GM19467 (cell line): Measurements from ENCODE around the gene UQCR10.
A peak's percentile ranks its signal among the peaks of the same experiment; 100 is the strongest.

Experiments used
- ATAC-seq: cut with Tn5 transposase; IDR thresholded peaks from one replicate; pipeline ENCODE4 v1.9.1; 2021; ENCODE audit warnings: mild to moderate bottlenecking, moderate library complexity; ENCODE audit not compliant: unreplicated experiment

Gene UQCR10

DNA sequence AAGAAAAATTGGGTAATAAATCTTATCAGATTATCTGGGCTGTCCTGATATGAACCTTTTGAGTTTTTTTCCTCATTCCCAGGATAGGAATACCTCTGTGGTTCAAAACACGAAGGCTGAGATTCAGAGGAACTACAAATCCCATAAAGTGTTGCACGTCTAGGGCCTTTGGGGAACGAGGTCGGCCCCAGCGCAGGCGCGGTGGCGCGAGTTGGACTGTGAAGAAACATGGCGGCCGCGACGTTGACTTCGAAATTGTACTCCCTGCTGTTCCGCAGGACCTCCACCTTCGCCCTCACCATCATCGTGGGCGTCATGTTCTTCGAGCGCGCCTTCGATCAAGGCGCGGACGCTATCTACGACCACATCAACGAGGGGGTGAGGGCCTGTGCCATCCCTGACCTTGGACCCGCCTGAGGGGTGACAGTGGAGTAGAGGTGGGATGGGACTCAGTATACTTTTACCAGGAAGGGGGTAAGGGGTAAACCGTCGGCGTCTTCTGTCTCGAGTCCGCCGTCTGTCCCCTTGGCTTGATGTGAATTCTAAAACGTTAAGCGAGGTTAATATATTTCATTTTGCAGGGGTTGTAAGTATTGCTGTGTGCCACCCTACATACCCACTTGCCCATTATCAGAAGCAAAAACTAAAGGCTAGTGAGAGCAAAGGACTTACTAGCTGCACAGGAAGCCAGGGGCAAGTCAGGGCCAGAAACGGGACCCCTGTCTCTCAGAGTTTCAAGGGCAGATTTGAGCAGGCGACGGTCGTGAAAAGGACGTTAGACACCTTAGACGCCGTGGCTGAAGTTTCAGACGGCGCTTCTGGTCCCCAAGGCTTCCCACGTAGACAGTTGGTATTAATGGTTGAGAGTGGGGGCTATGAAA, at the start of gene UQCR10:
UQCR10 (plus strand) TSS at position 199 of the 881 bp plus-strand sequence; CDS start at position 229, 30 bp downstream.
- ATAC-seq: peak; percentile 58

DNA sequence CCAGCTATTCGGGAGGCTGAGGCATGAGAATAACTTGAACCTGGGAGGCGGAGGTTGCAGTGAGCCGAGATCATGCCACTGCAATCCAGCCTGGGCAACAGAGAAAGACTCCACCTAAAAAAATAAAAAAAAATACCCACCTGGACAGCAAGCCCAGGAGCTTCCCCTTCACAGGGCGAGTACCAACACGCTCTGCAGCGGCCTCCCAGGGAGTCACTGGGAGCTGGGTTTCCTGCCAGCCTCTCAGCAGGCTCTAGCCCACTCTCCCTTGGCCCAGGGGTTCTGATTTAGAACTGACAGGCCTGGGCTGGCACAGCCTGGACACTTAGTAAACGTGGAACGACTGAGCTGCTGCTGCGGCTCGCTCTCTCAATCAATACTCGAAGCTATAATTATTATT, 49.4 kb upstream of the UQCR10 start:
- no peak for ATAC-seq

DNA sequence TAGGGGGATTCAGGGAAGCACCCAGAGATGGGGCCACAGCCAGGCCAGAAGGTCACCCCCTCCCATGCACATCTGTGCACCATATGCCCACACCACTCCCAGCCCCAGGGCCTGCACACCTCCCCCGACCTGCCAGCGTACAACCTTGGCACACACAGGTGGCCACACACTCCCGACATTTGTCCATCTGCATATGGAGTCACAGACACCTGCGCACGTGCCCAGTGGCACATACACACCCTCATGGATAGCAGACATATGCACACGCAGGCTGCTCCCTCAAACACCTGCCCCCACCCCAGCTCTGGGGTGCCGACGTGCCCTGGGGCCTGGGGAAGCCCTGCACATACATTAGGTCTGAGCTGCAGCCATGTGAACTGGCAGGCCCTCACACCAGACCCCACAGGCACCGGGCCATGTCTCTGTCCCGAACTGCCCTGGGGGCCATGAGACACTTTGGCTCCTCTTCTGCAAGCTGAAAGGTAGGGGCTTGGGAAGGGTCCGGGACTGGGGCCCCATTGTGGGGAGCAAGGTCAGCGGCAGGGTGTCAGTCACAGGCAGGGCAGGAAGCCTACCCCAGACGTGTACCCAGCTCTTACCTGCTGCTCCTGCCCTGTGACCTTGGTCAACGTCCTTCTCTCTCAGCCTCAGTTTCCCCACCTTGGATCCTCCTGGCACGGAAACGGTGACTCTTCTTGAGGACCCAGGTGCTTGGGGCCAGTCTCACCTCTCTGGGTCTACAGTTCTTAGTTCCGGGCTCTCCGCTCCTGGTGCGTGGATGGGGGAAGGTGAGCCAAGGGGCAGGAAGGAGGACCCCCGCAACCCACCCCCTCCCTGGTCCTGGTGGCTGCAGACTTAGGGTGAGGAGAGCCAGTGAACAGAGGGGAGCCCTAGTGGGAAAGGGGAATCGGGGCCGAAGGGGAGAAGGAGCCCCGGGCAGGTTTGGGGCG, 47.9 kb upstream of the UQCR10 start:
- no peak for ATAC-seq

DNA sequence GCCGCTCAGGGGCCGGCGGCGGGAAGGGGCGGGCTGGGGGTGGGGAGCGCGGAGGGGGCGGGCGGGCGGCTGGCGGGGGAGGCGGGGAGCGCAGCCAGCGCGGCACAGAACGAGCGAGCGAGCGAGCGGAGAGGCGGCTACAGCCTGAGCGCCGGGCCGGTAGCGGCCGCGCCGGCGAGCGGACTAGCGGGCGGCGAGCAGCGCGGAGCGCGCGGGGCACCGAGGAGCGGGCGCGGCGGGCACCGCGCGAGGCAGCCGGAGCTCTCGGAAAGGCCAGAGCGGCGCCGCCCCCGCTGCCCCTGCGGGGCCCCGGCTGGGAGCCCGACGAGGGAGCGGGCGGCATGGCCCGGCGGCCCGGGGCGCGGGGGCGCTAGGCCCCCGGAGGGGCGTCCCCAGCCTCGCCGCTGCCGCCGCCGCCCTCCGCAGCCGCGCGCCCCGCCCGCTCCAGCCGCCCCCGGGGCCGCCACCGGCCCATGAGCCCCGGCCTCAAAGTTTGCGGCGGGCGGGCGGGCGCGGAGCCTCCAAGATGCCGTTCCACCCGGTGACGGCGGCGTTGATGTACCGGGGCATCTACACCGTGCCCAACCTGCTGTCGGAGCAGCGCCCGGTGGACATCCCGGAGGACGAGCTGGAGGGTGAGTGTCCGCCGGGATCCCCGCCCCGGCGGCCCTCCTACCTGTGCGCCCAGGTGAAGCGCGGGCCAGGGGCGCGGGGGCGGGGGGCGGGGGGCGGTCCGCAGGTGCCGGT, 47.1 kb upstream of the UQCR10 start, which contains the start of gene CABP7:
CABP7 (plus strand) TSS at position 105 of the 747 bp plus-strand sequence; CDS start at position 527, 422 bp downstream.
- no peak for ATAC-seq

DNA sequence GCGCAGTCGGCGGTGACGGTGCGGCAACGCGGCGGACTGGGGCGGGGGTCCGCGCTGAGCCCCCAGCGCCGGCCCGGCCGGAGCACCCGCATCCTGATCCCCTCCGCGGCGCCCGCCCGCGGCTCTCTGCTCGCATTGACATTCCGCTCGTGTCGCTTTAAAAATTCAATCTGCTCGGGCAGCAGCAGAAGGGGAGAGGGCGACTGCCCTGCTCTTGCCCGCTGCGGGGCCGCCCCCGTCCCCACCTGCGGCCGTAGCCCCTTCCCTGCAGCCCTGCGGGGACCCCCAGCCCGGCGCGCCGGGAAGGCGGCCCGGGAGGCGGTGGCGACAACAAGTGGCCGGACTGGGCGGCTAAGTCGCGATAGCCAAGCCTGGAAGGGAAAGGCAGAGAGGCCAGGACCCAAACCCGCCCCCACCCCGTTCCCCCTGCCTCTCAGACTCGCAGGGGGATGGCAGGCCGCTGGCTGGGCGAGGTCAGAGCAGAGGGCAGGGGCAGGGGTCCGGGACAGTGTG, 46.3 kb upstream of the UQCR10 start:
- no peak for ATAC-seq

DNA sequence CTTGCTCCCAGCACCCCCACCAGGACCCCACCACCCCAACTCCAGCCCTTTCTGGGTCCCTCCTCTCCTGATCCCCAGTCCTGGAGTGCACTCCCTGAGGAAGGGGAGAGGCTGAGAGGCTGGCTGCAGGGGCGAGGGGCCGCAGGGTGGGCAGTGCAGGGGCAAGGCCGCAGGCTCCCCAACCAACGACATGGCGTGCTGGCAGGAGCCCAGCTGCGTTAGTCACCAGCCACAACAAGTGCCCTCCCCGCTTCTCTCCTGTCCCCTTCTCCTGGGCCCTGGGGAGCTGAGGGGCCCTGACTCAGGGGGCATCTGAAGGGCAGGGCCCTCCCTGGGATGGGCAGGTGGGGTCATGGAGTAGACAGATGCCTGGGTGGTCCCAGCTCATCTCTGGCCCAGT, 45.0 kb upstream of the UQCR10 start:
- no peak for ATAC-seq

DNA sequence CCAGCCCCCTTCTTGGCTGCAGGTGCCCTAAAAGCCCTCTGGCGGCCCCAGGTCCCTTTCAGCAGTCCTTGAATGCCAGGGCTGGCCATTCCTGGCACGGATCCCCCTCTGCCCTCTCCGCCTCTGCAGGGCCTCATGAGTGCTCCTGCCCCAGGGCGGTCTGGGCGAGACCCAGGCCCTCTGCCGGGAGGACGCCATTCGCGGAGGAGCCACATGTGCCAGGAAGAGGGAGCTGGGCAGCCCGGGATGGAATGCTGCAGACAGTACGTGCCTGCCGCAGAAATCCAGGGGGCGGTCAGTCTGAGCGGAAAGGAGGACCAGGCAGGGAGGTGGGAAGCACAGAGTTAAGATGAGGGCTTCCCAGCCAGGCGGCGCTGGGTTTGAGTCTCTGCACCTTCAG, 44.6 kb upstream of the UQCR10 start:
- ATAC-seq: no peak

DNA sequence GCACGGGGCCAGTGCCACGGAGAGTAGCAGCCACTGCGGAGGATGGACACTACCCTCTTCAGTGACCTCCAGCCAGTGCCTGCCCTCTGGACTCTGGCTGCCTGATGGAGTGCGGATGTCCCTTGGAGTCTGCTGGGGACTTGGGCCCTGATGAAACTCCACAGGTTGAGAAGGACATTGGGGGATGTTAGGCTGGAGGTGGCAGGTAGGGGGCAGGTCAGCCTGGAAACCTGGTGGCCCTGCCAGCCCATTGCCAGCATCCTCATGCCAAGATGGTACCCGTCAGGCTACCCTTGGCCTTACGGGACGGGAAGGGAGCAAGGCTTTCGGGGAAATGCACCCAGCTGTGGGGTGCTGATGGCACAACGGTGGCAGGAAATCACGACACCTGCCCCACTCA, 43.4 kb upstream of the UQCR10 start:
- no peak for ATAC-seq

DNA sequence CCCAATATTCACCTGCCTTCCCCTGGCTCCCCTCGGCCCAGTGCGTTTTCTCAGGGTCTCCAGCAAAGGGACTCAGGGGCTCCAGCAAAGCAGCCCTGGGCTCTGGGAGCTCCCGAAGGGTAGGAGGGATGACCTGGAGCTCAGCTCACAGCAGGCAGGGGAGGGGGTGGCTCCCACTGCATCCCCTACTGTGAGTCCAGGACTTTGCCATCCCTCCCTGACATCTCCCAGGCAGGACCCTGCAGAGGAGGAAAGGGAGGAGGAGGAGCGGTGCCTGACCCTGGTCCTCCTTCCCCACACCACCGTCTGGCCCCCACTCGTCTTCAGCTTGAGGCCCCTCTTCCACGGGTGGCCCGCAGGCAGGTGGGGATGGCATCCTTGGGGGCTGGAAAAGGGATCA, 42.3 kb upstream of the UQCR10 start:
- no peak for ATAC-seq

DNA sequence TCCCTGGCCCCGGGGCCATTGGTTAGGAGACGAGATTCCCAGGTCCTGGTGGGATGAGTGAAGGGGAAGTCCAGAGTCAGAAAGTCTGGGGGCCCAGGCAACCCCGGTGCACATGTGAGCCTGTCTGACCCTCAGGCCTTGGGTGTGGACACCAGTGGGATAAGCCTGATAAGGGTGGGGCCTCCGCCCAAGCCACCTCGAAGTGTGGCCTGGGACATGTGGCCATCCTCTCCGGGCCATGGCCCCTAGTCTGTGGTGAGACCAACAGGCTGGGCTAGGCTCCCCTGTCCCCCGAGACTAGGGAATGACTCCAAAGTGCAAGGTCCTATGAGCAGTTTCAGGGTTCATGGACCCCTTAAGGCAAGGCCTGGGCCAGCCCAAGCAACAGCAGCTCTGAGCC, 41.1 kb upstream of the UQCR10 start:
- no peak for ATAC-seq

DNA sequence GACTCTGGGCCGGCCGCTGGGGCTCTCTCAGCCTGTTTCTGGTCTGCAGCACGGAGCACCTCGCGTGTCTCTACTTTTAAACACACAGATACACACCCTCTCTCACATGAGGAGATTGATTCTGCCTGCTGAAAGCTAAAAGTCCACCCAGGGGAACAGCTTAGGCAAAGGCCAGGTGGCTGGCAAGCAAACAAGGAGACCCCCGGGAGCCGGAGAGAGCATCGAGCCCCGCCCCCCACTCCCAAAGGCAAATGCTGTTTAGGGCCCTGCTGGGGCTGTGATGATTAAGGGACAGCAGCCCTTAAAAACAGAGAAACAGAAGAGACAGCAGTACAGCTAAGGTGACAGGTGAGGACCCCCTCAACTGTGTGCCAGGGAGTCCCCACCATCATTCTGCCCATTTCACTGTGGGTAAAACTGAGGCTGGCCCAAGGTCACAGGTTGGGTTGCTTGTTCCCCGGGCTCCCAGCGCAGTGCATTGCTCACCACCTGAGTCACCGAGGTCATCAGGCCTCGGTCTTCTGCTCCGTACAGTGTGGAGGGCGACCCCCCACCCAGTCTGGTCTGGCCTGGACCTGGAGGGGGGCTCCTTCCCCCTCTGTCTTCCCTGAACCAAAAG, 40.5 kb upstream of the UQCR10 start:
- no peak for ATAC-seq

DNA sequence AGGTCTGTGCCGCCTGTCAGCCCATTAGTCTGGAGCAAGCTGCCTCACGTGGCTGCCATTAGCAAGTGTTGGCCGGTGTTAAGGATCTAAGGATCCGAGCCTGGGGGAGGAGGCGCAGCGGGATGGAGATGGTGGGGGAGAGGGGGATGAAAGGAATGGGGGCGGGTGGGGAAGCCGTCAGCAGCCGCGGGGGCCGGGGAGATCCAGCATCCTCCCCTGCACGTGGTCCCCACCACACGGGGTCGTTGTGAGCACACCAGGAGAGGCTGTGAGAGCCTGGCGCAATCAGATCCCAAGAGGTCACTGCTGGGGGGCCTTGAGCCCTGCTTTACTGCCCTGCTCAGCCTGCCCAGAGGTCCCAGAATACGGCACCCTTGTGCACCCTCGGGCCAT, 40.0 kb upstream of the UQCR10 start:
- ATAC-seq: no peak

DNA sequence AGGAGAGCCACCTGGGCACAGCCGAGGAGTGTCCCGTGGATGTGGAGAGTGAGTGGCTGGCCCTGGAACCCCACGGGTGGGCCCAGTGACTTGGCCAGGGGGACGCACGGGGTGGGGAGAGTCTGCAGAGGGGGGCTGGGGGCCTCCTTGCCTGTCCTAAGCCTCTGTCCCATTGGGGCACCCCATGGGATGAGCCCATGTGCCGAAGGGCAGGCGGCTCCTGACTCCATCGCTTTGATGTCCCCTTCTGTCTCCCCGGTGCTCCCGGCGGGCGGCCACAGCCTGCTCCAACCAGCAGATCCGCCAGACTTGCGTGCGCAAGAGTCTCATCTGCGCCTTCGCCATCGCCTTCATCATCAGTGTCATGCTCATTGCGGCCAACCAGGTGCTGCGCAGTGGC, 38.0 kb upstream of the UQCR10 start:
- no peak for ATAC-seq

DNA sequence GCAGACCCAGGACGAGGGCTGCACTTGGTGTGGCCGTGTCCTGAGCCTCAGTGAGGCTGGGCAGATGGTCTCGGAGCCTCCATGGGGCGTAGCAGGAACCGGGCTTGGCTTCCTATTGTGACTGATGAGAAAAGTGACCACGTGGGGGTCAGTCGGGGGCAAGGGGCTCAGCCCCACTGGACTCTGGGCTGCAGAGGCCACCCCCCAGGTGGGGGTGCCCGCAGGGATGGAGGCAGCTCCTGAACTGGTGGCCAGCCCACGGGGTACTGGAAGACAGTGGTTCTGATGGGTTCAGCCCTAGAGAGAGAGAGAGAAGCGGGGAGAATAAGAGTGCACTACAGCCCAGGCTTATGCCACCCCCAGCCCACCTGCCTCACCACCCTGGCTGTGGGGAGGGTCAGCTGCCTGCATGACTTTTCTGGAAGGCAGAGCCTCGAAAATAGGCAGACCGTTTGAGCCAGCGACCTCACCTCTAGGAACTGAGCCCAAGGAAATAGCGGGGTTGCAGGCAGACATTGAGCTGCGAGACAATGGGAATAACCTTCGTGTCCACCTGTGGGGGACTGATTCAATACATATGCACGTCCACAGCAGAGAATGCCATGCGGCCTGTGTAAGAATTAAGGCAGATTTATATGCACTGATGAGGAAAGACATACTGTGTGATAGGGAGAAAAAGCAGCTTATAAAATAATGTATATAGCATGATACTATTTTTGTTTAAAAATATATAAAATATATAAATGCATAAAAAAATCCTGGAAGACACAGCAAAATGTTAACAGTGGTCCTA, 35.9 kb upstream of the UQCR10 start:
- ATAC-seq: no peak

DNA sequence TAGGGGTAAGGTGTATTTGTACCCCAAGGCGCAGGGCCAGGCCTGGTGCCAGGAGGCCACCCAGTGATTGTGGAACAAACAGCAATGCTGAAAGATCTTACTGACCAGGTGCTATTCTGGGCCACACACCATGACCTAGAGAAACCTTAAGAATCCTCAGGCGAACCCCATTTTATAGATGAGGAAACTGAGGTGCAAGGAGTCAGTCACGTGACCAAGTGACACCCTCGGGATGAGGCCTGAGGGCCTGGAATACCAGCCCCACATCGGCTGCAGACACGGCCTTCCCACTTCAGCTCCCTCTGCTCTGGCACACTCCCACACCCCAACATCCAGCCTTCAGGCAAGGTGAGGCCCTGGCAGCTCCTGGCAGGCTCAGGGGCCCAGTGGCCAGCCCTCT, 34.3 kb upstream of the UQCR10 start:
- no peak for ATAC-seq

DNA sequence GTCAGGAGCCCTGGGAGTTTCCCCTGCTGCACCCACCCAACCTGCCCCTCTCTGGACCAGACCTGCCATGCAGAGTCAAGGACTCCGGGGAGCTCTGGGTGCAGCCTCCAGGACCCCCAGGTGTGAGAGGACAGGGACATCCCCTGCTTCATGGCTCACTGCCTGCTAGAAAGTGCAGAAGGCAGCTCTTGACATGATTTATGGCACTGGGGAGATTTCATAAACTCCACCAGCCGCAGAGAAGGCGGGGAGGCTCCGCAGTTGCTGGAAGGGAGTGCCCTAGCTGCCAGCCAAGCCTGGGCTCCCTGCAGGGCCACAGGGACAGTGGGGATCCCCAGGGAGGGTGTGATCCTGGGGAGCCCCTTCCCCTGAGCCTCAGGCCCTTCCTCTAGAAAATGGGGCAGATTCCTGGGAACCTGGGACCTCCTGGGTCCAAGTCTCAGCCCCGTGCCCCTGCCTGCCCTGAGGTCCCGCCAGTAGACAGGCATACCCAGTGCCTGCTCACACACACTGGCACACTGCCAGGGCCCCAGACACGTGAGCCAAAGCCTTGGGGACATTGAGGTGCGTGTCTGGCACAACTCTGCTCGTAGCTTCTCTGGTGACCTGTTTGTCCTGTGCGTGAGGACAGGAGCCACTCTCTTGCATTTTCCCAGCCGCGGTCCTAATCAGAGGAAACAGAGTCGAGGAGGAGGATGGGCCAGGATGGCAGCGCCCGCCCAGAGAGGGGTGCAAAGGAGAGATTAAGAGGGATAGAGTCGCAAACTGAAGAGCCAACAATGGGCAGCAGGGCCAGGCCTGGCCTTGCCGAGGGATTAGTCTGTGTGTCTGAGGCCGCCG, 33.6 kb upstream of the UQCR10 start:
- ATAC-seq: no peak

DNA sequence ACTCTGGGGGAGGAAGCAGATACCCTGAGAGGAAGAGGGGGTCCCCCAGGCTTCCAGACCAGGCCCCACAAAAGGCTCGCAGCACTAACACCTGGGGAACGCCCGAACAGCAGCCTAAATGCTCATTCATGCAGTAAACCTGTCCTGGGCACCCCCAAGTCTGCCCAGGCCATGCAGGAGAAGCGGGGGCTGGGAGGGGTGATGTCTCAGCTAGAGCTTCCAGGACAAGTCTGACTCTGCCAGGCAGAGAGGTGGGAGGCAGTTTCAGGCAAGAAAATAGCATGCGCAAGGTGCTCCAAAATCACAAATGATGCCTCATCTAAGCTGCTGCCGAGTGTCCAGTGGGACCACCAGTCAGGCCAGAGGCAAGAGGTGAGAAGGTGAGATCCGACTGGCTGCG, 32.8 kb upstream of the UQCR10 start:
- ATAC-seq: no peak

DNA sequence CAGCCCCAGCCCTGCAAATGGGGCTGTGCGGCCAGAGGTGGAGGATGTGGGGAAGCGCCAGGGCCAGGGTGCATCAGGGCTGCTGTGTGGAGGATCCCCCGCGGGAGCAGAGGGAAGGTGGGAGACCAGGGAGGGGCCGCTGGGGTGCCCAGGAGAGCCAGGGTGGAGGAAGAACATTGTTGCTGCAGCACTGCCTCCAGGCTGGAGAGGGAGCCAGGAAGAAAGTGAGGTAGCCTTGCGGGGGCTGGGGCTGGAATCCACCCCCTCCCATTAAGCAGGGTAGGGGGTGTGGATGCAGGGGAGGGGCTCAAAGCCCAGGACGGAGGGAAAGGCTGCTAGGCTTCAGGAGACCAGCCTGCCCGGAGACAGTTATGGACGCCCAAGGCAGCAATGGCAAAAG, 32.3 kb upstream of the UQCR10 start:
- no peak for ATAC-seq

DNA sequence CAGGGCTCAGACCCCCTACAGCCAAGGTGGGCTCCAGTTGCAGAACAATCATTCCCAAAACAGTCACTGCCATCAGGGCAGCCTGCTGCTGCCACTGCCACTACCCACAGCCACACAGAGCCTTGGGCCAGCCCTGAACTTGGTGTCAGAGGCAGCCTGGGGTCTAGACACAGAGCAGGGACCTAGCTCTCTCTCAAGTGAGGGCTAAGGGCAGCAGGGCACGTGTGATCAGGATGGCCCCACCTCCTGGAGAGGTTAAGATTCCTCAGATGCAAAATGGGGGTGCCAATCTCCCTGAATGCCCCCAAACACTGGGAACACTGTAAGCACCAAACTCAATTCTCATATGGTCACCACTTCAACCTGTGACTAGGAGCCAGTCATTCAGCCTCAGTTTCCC, 31.8 kb upstream of the UQCR10 start:
- ATAC-seq: no peak
